ENCODE data around the gene CEP95. TPM values are rescaled to one million over a fixed set of nuclear protein-coding genes. Genes with fewer than 3 reads are reported as not detected.

Gene CEP95, protein sequence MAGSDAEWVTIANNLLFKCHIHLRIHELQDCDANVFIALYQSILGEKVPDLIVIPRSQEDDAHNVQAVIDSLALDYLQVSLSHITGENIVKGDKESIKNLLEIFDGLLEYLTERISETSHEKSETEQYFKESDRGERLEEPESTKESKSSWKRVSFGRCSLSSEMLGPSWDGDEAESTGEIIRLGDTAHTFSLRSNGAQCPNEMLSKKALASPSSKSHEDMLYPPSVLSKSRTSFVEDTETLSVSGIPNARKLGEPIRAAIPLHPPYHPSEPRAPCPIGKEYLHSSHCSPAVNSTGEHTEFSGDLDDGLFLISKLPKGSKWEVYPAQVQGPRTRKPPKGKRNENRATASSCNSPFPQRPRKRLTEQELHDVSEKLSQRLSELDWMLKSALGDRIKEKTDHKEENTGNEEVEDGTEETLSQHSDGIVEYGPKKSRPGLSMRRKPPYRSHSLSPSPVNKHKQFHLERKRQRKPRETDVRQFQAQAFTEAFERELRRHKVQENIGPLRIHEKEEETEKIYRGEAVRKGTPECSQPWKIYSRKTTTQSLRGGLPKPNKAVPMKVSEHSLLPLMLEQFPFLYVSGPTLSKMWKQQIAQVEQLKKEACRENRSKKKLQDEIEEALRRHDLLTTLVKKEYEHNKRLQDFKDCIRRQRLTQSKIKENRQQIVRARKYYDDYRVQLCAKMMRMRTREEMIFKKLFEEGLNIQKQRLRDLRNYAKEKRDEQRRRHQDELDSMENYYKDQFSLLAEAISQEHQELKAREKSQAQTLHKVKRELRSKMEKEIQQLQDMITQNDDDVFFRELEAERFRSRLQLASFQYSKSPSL
- 23.3 and 30.5 TPM in 2 replicates for total RNA-seq

GRCh38 chr17:64506576-64507412 lies at the start of gene CEP95:
Gene CEP95, plus strand, starts transcription at chr17:64506977. Its CDS starts 121 bp downstream, at chr17:64507098.

DNA sequence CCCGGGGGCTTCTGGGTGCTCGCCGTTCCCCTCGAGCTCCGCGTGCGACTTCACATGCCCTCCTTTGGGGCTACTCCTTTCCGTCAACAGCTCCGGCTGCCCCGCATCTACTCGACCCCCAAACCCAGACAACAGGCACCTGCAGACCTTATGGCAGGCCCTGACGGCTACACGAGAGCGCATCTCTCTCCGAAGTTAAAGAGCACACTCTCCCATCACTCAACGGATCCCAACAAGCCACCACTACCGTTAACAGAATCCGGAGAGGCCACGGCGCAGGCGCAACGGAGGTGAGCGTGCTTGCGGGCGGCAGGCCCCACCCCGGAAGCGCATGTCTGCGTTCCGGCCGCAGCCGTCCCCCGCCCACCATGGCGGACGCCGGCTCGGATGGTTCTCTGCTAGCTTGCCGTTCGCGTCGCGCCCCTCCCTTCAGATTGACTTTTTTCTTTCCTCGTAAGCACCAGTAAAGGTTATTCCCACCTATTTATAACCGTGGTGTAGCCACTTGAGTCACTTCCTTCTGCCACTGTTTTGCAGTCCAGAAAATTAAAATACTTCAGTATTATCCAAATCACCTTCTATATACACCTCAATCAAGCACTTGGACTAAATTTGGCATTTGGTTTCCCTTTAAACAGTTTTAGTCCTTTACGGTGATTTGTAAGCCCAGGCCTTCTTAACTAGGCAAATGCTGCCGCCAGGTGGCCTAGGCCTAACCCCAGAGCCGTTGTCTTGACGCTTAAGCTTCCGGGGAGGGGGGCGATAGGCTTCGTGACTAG lies 9.8 kb upstream of the CEP95 start, which contains the start of gene POLG2:
TSS of gene POLG2 (minus strand) at position 269 of the 779 bp plus-strand sequence. CDS start at position 183, 86 bp downstream.

GRCh38 chr17:64506201-64506575 lies 589 bp upstream of the CEP95 start, which contains the start of gene DDX5:
Gene DDX5, minus strand, starts transcription at chr17:64506289. Its CDS starts 170 bp downstream, at chr17:64506119.

Small RNA genes within 50 kb of the gene (small RNA-seq; reads per million reads assigned to genes)
- gene AC009994.1 (0.91 reads per million, percentile 15 among the genes with 10 or more reads in this experiment), gene ATP5MFP4 (not detected)

Other genes starting within 250 kb of the CEP95 start
- gene TEX2, start 243.7 kb upstream of the CEP95 start, total RNA-seq: 34.0 and 35.0 TPM in 2 replicates
- gene PECAM1, start 116.1 kb upstream of the CEP95 start, total RNA-seq: 605 and 645 TPM in 2 replicates
- 7.4 and 40.3 TPM in 2 replicates for gene MILR1, start 57.9 kb upstream of the CEP95 start, total RNA-seq
- gene POLG2, start 9.9 kb upstream of the CEP95 start, total RNA-seq: 12.0 and 12.1 TPM in 2 replicates
- gene DDX5, start 688 bp upstream of the CEP95 start, total RNA-seq: 535 and 615 TPM in 2 replicates
- 330 and 331 TPM in 2 replicates for gene SMURF2, start 155.3 kb downstream of the CEP95 start, total RNA-seq

Data from thoracic aorta endothelial cell (primary cell).